Lung (tissue), 12 donors: ENCODE data around the gene GRK1. TPM values are rescaled to one million over a fixed set of nuclear protein-coding genes. Genes with fewer than 3 reads are reported as not detected.
A peak's percentile ranks its signal among the peaks of the same experiment; 100 is the strongest.

Experiments used
- ATAC-seq: fragments of 200-7000 bp; cut with Tn5 transposase; one replicate; pipeline ENCODE4 v1.9.1; 2020; ENCODE audit warnings: moderate number of reproducible peaks; ENCODE audit not compliant: insufficient read depth, low FRiP score
- DNase-seq, 3 donors: peaks; one replicate each; pipeline ENCODE4 v3.0.0-alpha.2; 2013 to 2017
- H3K27ac ChIP-seq, 2 donors: one replicate each; pipeline ENCODE4 v1.5.1; 2013; ENCODE audit warnings: mild to moderate bottlenecking in 2 of 2, moderate library complexity in 2 of 2, control low read depth in 1 of 2, inconsistent platforms in 1 of 2, low read depth in 1 of 2, low read length in 1 of 2
- H3K27me3 ChIP-seq, 3 donors: one replicate each; pipeline ENCODE4 v1.5.1; 2013; ENCODE audit warnings: low read length in 2 of 3; ENCODE audit not compliant: control insufficient read depth in 3 of 3, insufficient read depth in 3 of 3
- H3K36me3 ChIP-seq, 4 donors: one replicate each; pipeline ENCODE4 v1.5.1; 2013; ENCODE audit warnings: low read length in 4 of 4, mild to moderate bottlenecking in 1 of 4, moderate library complexity in 1 of 4; ENCODE audit not compliant: control insufficient read depth in 4 of 4, insufficient read depth in 4 of 4
- H3K4me1 ChIP-seq, 5 donors: one replicate each; pipeline ENCODE4 v1.5.1; 2013; ENCODE audit warnings: low read length in 5 of 5, mild to moderate bottlenecking in 2 of 5, moderate library complexity in 1 of 5; ENCODE audit not compliant: control insufficient read depth in 5 of 5, insufficient read depth in 5 of 5
- H3K4me3 ChIP-seq: one replicate; pipeline ENCODE4 v1.5.1; 2013; ENCODE audit warnings: mild to moderate bottlenecking, control low read depth, moderate library complexity
- H3K9ac ChIP-seq, 2 donors: one replicate each; pipeline ENCODE4 v1.5.1; 2013; ENCODE audit warnings: low read length in 2 of 2, control low read depth in 1 of 2; ENCODE audit not compliant: insufficient read depth in 1 of 2
- H3K9me3 ChIP-seq, 4 donors: one replicate each; pipeline ENCODE4 v1.5.1; 2013; ENCODE audit warnings: low read length in 3 of 4, mild to moderate bottlenecking in 1 of 4, moderate library complexity in 1 of 4; ENCODE audit not compliant: control insufficient read depth in 4 of 4, insufficient read depth in 3 of 4
- CTCF ChIP-seq: IDR thresholded peaks from 2 replicates; pipeline ENCODE4 v1.5.1; 2012; ENCODE audit warnings: mild to moderate bottlenecking; ENCODE audit errors: control extremely low read depth, extremely low read depth
- WGBS, 2 donors: extraction: QIAGEN DNeasy Blood & Tissue Kit; methylation state at CpG; one replicate each; pipeline ENCODE4 v1.1.7; 2013; 5-methylcytosine and 5-hydroxymethylcytosine counted together
- polyA plus RNA-seq, 2 donors: library from polyadenylated mRNA; stranded (reverse); fragments of 200-250 nt; gene quantifications; one replicate each; pipeline ENCODE4 v1.2.1, GENCODE V29; 2013
- total RNA-seq, 2 donors: library from RNA; depleted of rRNA in 1 of 2; stranded (reverse); fragments of >200 nt in 1 of 2; gene quantifications; one replicate each; pipeline ENCODE4 v1.2.1, GENCODE V29; 2014 to 2021
- donor health status: control.
- donor health status: control.
- donor health status: Bipolar disorder and iron deficiency.
- donor health status: healthy.
- donor health status: DM: yes; HTN: yes; CAD: no.

Gene GRK1
- total and polyA plus RNA-seq, 4 donors = 0.03 to 3.1 TPM; not detected in 2

DNA sequence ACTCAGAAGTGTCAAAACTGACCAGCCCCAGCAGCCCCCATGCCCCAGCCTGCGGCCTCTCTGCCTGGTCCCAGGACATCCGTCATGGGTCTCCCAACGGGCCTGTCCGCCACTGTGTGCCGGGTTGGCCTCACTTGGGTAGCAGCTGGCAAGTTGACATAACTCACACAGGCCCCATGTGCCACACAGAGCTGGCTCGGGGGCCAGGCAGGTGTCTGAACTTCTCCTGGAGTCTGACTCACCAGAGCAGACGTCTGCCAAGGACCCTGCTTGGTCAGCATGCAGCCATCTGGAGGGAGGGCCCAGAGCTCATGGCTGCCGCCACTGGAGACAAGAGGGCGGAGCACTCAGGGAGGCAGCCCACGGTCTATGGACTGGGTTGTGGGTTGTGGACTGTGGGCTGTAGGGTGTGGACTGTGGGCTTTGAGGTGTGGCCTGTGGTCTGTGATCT, 60.0 kb downstream of the GRK1 start:
- 83 to 90% methylated on average over 10 of the region's 10 CpGs for WGBS, 2 donors

DNA sequence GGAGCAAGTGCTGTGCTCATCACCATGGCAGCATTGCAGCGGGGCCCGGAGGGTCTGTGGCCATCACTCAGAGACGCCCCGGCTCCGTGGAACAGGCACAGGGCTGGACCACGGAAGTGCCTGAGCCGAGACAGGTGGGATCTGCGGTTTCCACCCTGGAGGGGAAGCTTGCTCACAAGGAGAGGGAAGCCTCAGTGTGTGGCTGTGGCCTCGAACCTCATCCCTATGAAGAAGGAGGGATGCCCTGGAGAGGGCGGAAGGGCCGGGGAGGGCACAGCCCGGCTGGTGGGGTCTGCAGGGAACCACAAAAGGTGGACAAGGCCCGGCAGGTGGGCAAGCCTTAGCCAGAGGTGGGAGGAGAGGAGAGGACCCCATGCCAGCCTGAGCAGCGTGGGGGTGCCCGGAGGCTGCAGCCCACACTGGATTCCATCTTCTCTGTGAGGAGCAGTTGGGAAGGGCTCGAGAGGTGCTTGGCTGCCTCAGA, 61.6 kb downstream of the GRK1 start:
- peaks cover 0 to 15% (median 0%) of the 10 kb centered on the region in 3 donors for H3K27me3 ChIP-seq
- DNase-seq = no peak
- 94% methylated on average over 16 of the region's 16 CpGs for WGBS, 2 donors
- no peak for ATAC-seq
- peaks cover 0 to 4% (median 0%) of the 10 kb centered on the region in 5 donors for H3K4me1 ChIP-seq
- no peak overlapping the region for H3K27ac ChIP-seq
- no peak for TF ChIP-seq CTCF
- H3K9ac ChIP-seq = no peak overlapping the region
- no peak overlapping the region for H3K4me3 ChIP-seq
- H3K36me3 ChIP-seq = no peaks in the 10 kb centered on the region
- H3K9me3 ChIP-seq = peaks cover 0 to 4% (median 0%) of the 10 kb centered on the region in 4 donors

More for the DNA sequence above, 60.0 kb downstream of the GRK1 start:
- no peak for TF ChIP-seq CTCF
- H3K9ac ChIP-seq = no peak overlapping the region
- H3K9me3 ChIP-seq = peaks cover 0 to 4% (median 0%) of the 10 kb centered on the region in 4 donors
- H3K36me3 ChIP-seq = no peaks in the 10 kb centered on the region
- H3K4me1 ChIP-seq = peaks cover 0 to 6% (median 0%) of the 10 kb centered on the region in 5 donors
- peak overlapping the region in 1 of 2 donors; percentile 80 for H3K27ac ChIP-seq
- no peak for ATAC-seq
- peaks cover 0 to 15% (median 0%) of the 10 kb centered on the region in 3 donors for H3K27me3 ChIP-seq
- DNase-seq = no peak
- no peak overlapping the region for H3K4me3 ChIP-seq

DNA sequence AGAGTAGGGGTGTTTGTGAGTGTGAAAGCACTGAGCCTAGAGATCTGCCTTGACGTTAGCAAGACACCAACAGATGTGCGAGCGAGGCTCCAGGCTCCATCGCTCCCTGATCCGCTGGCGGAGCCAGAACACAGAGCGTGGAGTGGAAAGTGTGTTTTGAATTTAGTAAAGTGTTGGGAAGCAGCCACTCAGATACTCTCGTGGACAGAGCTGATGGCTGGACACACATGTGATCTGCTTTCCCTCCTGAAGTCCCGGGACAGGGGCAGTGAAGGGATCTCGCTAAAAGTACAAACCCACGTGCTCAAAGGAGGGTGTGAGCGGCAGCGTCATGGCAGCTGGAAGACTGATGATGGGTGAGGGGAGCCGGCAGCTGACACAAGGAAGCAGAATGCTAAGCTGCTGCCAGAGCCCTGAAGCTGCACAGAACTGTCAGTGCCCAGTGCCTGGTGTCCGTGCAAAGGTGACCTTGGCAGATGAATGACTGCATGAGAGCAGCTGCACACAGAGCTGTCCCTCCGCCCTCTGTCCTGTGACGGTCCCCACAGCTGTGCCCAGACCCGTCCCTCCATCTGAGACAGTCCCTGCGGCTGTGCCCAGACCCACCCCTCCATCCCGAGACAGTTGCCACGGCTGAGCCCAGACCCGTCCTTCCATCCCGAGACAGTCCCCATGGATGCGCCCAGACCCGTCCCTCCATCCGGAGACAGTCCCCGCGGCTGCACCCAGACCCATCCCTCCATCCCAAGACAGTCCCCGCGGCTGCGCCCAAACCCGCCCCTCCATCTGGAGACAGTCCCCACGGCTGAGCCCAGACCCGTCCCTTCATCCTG, 62.4 kb downstream of the GRK1 start:
- WGBS, 2 donors = 46 to 66% methylated on average over 34 of the region's 34 CpGs
- Histone ChIP-seq H3K9ac (no peak overlapping the region), H3K27ac (no peak overlapping the region), H3K4me1 (peaks cover 0 to 2% (median 0%) of the 10 kb centered on the region in 5 donors), H3K36me3 (no peaks in the 10 kb centered on the region), H3K4me3 (no peak overlapping the region), H3K9me3 (peaks cover 0 to 4% (median 0%) of the 10 kb centered on the region in 4 donors), H3K27me3 (peaks cover 0 to 14% (median 0%) of the 10 kb centered on the region in 3 donors)
- DNase-seq (no peak), ATAC-seq (no peak)
- TF ChIP-seq CTCF = no peak
